Stimulated activated naive B cell treated with anti-CD40 and anti-IgM and Interleukin-4, amounts not matched to agents 10 μg/mL and 1 μg/mL and 100 μg/mL, for 72 hours (primary cell): ENCODE measurements around the gene CDC123.
A peak's percentile ranks its signal among the peaks of the same experiment; 100 is the strongest.

Source experiments
- ATAC-seq, 2 donors: fragments of 150-1000 bp; cut with Tn5 transposase; replicated peaks; 2 replicates each; pipeline ENCODE4 v1.10.0; 2021; ENCODE audit warnings: moderate library complexity in 1 of 2
- DNase-seq: peaks from one replicate; pipeline ENCODE4 v3.0.0; 2021
- H3K27ac Mint-ChIP-seq: one replicate; pipeline ENCODE4 v1.8.0; 2022; ENCODE audit warnings: mild to moderate bottlenecking, mixed read lengths
- H3K27me3 Mint-ChIP-seq, 2 donors: one replicate each; pipeline ENCODE4 v1.8.0; 2022; ENCODE audit warnings: mixed read lengths in 2 of 2
- H3K36me3 Mint-ChIP-seq, 2 donors: one replicate each; pipeline ENCODE4 v1.8.0; 2022; ENCODE audit warnings: mixed read lengths in 2 of 2, mild to moderate bottlenecking in 1 of 2
- H3K4me1 Mint-ChIP-seq, 2 donors: one replicate each; pipeline ENCODE4 v1.8.0; 2022; ENCODE audit warnings: mixed read lengths in 2 of 2, mild to moderate bottlenecking in 1 of 2
- H3K4me3 Mint-ChIP-seq, 2 donors: one replicate each; pipeline ENCODE4 v1.8.0; 2022; ENCODE audit warnings: mild to moderate bottlenecking in 2 of 2, mixed read lengths in 2 of 2, moderate library complexity in 1 of 2
- H3K9me3 Mint-ChIP-seq, 2 donors: one replicate each; pipeline ENCODE4 v1.8.0; 2022; ENCODE audit warnings: mixed read lengths in 2 of 2, mild to moderate bottlenecking in 1 of 2

The CDC123 gene

DNA sequence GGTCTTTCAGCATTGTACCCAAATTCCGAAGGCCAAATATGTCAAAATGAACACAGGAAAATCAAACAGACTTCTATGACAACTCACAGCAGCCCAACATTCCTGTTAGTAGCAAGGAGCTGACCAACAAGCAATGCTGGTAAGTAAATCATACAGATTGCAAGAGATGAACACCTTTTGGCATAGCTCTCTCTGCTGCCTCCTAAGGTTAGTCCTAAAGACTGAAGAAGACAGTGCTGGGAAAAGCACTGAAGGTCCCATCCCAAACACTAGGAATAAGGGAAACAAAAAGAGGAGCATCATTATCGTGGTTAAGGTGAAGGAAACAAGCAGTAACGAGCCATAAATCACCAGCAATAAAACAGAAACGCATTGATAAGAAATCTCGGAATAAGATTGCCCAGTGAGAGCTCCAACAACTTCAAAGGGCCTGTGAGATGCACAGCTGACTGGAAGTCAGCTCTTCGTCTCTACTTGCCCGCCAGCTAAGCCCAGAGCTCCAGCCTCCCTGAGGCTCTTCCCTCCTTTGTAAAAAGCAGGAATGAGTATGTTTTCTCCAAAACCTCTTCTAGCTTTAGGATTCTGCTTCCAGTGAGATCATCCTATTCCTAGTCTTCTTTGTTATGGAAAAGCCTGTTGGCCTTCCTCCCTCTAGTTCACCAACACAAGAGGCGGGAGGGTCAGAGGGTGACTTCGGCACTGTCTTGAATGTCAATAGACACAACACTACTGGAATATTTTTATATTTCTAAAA, 15.6 kb upstream of the CDC123 start:
- no peak for DNase-seq
- peaks cover 31 to 38% of the 10 kb centered on the region in 2 donors for H3K36me3 Mint-ChIP-seq

DNA sequence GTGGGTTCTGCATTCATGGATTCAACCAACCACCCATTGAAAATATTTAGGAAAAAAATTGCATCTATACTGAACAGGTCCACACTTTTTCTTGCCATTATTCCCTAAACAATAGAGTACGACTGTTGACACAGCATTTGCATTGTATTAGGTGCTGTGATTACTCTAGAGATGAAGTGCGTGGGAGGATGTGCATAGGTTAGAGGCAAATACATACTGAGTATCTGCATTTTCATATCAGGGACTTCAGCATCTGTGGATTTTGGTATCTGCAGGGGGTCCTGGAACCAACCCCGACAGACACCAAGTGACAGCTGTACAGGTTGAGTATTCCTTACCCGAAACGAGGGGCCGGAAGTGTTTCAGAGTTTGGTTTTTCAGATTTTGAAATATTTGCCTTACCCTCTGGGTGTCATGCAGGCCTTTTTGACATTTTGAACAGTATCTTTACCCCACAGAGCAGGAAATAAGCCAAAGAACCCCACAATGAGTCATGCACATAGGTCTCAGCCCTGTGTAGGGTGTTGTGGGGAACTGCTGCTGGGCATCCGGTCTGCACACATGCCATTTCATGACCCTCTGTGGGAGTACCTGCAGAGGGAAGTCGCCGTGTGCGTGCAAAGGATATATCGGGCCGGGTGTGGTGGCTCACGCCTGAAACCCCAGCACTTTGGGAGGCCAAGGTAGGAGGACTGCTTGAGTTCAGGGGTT, 14.8 kb upstream of the CDC123 start:
- Mint-ChIP-seq H3K4me1 (peaks cover 3 to 14% of the 10 kb centered on the region in 2 donors), H3K27ac (no peak overlapping the region), H3K36me3 (peaks cover 34 to 45% of the 10 kb centered on the region in 2 donors), H3K4me3 (no peak overlapping the region), H3K27me3 (no peaks in the 10 kb centered on the region), H3K9me3 (no peaks in the 10 kb centered on the region)
- DNase-seq (peak; percentile 23), ATAC-seq (peak; percentile 98 to 99)

More for the DNA sequence above, 15.6 kb upstream of the CDC123 start:
- Mint-ChIP-seq H3K4me1 (peaks cover 3 to 14% of the 10 kb centered on the region in 2 donors), H3K4me3 (no peak overlapping the region), H3K27me3 (no peaks in the 10 kb centered on the region), H3K9me3 (no peaks in the 10 kb centered on the region), H3K27ac (no peak overlapping the region)
- no peak for ATAC-seq

DNA sequence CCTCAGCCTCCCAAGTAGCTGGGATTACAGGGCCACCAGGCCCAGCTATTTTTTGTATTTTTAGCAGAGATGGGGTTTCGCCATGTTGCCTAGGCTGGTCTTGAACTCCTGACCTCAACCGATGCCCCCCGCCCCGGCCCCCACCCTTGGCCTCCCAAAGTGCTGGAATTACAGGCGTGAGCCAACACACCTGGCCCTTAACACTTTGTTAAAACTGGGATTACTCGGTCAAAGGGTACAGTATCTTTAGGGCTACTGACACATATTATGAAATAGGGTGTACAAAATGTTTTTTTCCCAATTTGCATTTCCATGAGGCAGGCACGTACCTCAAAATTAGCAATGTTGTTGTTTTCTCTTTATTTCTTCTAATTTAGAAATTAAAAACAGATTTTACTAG, 11.8 kb upstream of the CDC123 start:
- DNase-seq (no peak), ATAC-seq (no peak)
- H3K4me3 Mint-ChIP-seq, result no peak overlapping the region
- peaks cover 38 to 51% of the 10 kb centered on the region in 2 donors for H3K36me3 Mint-ChIP-seq
- H3K9me3 Mint-ChIP-seq, result no peaks in the 10 kb centered on the region
- no peak overlapping the region for H3K27ac Mint-ChIP-seq
- H3K27me3 Mint-ChIP-seq, result no peaks in the 10 kb centered on the region
- H3K4me1 Mint-ChIP-seq, result peaks cover 7 to 23% of the 10 kb centered on the region in 2 donors

DNA sequence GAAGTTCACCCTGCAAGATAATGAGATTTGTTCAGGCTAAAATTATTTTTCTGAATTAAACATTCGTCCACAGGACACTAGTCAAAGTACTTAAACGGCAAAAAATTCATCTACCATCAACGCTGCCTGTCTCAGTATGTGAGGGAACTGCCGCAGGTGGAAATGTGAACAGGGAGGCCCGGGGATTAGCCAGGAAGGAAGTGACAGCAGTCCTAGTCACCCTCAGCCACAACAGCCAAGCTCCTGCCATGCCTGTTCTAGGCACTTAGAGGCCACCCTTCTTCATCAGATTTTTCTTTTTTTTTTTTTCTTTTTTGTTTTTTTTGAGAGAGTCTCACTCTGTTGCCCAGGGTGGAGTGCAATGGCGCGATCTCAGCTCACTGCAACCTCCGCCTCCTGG, 9.7 kb upstream of the CDC123 start:
- DNase-seq, result no peak
- ATAC-seq, result no peak
- Mint-ChIP-seq H3K27me3 (no peaks in the 10 kb centered on the region), H3K36me3 (peaks cover 39 to 48% of the 10 kb centered on the region in 2 donors), H3K27ac (no peak overlapping the region), H3K9me3 (no peaks in the 10 kb centered on the region), H3K4me1 (peaks cover 5 to 15% of the 10 kb centered on the region in 2 donors), H3K4me3 (no peak overlapping the region)

DNA sequence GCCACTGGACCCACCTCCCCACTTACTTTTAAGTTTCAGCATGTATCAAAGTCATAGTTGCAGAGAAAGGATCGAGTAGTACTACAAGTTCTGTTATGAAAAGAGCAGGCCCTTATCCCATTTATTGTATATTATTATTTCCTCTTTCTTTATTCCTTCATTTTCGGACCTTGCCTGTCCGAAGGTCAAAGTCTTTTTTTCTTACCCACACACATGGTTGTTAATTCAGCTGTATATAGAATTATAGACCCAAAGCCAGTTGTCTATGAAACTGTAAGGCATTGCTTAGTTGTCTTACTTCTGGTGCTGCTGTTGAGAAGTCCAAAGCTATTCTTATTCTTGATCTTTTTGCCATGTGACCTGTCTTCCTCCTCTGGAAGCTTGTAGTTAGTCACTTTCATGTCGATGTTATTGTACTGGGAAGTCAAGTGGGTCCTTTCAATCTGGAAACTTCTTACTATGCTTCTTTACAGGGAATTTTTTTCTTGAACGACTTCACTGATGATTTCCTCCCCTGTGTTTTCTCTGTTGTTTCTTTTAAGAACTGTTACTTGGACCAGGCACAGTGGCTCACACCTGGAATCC, 8.6 kb upstream of the CDC123 start:
- Mint-ChIP-seq H3K9me3 (no peaks in the 10 kb centered on the region), H3K27ac (no peak overlapping the region), H3K4me1 (peaks cover 7 to 14% of the 10 kb centered on the region in 2 donors), H3K36me3 (peaks cover 38 to 48% of the 10 kb centered on the region in 2 donors), H3K27me3 (no peaks in the 10 kb centered on the region), H3K4me3 (no peak overlapping the region)
- no peak for DNase-seq
- ATAC-seq, result no peak

DNA sequence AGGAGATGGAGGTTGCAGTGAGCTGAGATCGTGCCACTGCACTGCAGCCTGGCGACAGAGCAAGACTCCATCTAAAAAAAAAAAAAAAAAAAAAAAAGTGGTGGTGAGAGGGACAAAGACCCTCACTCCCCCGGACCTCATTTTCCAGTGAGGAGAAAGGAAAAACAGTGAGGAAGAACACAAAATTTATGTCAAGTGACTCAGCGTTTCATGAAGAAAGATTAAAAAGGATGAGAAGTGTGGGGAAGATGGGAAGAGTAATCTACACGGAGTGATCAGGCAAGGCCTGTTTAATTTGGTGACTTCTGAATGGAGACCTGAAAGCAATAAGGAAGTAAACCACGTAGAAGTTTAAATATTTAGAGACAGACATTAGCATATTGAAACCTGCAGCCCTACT, 7.3 kb upstream of the CDC123 start:
- Mint-ChIP-seq H3K9me3 (no peaks in the 10 kb centered on the region), H3K4me1 (peaks cover 10 to 14% of the 10 kb centered on the region in 2 donors), H3K36me3 (peaks cover 35 to 49% of the 10 kb centered on the region in 2 donors), H3K27me3 (no peaks in the 10 kb centered on the region), H3K4me3 (no peak overlapping the region), H3K27ac (no peak overlapping the region)
- ATAC-seq, result no peak
- no peak for DNase-seq

DNA sequence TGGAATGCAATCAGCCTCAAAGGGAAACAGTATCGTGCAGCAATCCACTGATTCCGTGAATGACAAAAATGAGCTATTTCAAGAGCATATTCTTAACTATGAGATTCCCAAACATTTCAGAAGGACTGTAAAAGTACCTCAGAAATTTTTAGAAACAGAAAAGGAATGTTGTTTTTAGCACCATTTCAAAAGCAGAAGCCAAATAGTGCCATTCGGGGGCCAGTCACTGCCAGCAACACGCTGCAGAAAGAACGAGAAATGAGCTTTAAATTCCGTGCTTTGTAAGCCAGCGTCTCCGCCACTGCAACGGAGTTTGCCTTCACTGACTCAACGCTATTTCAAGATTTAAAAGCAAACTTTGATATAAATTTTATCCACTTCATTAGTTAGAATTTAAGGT, 6.6 kb upstream of the CDC123 start:
- H3K4me1 Mint-ChIP-seq, result peaks cover 14 to 20% of the 10 kb centered on the region in 2 donors

DNA sequence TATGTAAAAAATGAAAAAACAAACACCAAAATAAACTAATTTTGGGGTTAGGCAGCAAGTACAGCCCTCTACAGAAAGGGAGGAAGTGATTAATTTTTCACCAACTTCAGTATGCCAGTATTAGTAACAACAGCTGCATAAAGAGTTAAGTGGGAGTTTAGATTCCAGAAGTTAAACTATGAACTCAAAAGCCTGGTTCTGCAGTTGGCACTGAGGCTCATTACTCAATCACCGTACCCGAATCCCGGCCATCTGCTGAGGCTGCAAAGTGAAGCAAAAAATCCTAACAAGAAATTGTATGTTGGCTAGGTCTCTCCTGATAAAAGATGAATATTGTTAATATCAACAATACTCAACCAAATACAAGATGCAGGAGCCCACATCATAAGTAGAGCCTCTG, 4.3 kb upstream of the CDC123 start:
- H3K27me3 Mint-ChIP-seq, result no peaks in the 10 kb centered on the region
- H3K4me1 Mint-ChIP-seq, result peaks cover 22 to 36% of the 10 kb centered on the region in 2 donors
- H3K27ac Mint-ChIP-seq, result no peak overlapping the region
- no peak for DNase-seq
- H3K9me3 Mint-ChIP-seq, result no peaks in the 10 kb centered on the region
- no peak overlapping the region for H3K4me3 Mint-ChIP-seq
- no peak for ATAC-seq
- H3K36me3 Mint-ChIP-seq, result peaks cover 34 to 45% of the 10 kb centered on the region in 2 donors

More for the DNA sequence above, 6.6 kb upstream of the CDC123 start:
- Mint-ChIP-seq H3K4me3 (no peak overlapping the region), H3K27ac (no peak overlapping the region), H3K9me3 (no peaks in the 10 kb centered on the region), H3K36me3 (peaks cover 37 to 52% of the 10 kb centered on the region in 2 donors), H3K27me3 (no peaks in the 10 kb centered on the region)
- ATAC-seq (no peak), DNase-seq (no peak)

DNA sequence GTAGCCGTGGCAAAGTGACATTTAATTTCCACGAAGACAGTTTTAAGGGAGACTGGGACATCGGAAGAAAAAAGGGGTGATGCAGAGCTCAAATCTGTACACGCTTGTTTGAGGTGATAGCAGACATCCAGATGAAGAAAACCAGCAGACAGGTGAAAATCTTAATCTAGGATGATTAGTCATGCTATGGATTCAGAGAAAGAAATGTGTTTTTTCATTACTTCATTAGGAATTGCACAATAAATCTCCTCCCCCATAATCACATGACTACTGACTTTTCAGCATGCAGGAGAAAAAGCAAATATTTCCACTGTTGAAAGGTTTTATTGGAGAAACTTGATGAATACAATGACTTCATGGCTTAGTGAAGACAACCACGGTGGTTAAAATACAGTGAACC, 2.8 kb upstream of the CDC123 start:
- Mint-ChIP-seq H3K4me1 (peaks cover 18 to 33% of the 10 kb centered on the region in 2 donors), H3K36me3 (peaks cover 21 to 32% of the 10 kb centered on the region in 2 donors), H3K27me3 (no peaks in the 10 kb centered on the region), H3K27ac (peak overlapping the region; percentile 2), H3K9me3 (no peaks in the 10 kb centered on the region), H3K4me3 (no peak overlapping the region)
- DNase-seq, result no peak
- ATAC-seq, result no peak

DNA sequence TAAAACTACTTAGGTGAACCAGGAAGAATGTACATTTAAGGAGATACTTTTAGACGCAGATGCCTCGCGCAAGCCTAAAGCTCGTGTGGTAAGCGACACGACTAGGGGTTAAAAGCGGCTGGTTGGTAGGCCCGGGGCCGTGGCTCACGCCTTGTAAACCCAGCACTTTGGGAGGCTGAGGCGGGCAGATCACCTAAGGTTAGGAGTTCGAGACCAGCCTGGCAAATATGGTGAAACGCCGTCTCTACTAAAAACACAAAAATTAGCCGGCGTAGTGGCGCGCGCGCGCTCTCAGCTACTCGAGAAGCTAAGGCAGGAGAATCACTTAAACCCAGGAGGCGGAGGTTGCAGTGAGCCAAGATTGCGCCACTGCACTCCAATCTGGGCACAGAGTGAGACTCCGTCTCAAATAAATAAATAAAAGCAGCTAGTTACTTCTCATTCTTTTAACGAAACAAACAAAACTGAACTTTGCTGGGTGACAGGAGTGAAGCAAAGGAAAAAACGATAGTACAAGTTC, 1.2 kb upstream of the CDC123 start:
- H3K36me3 Mint-ChIP-seq, result peaks cover 21 to 40% of the 10 kb centered on the region in 2 donors
- peak in 1 of 2 donors; percentile 13 for ATAC-seq
- peak overlapping the region; percentile 99 for H3K27ac Mint-ChIP-seq
- no peaks in the 10 kb centered on the region for H3K9me3 Mint-ChIP-seq
- H3K27me3 Mint-ChIP-seq, result no peaks in the 10 kb centered on the region
- peak overlapping the region; percentile 97 to 100 for H3K4me3 Mint-ChIP-seq
- H3K4me1 Mint-ChIP-seq, result peaks cover 21 to 45% of the 10 kb centered on the region in 2 donors
- no peak for DNase-seq

DNA sequence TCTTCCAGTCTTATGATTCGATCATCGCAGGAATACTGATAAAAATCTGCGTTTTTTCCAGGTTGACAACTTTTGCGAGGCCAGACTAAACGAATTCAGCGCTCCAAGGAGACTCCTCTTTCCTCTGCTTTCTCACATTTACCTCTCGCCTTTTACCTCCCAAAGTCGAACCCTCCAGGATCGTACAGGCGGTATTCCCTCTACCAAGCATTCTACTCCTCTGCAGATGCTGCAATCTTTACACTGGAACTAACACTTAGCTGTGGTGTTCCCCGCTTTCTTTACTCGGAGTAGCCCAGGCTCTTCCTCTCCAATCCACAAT, 746 bp upstream of the CDC123 start:
- H3K36me3 Mint-ChIP-seq, result peaks cover 18 to 37% of the 10 kb centered on the region in 2 donors
- peak overlapping the region; percentile 97 to 100 for H3K4me3 Mint-ChIP-seq
- DNase-seq (no peak), ATAC-seq (peak; percentile 8 to 14)
- H3K9me3 Mint-ChIP-seq, result no peaks in the 10 kb centered on the region
- H3K27me3 Mint-ChIP-seq, result no peaks in the 10 kb centered on the region
- peak overlapping the region; percentile 99 for H3K27ac Mint-ChIP-seq
- H3K4me1 Mint-ChIP-seq, result peaks cover 21 to 41% of the 10 kb centered on the region in 2 donors

DNA sequence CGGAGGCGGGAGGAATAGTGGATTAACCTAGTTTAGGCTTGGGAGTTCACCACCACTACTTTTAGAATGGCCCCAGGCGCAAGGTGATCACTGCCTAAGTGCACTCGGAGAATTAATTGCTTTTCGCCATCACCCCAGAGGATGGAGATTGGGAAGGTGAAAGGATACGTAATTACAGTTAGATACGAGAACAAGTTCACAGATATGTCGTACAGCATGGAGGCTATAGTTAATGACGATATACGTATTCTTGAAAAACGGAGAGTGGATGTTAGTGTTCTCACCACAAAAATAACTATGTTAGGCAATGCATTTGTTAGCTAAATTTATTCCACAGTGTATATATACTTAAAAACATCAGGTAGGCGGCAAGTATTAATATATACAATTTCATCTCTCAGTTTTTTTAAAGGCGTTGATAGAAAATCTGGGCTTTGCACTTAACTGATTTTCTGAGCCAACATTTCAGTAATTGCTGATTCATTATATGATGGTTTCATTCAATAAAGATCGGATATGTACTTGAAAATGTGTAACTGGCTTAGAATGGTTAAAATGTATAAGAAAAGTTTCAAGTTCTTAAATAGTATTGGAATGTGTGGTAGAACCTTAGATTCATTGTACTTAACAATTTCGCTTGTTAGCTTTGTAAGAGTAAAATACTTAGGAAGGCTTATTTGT, 683 bp downstream of the CDC123 start:
- H3K4me3 Mint-ChIP-seq, result peak overlapping the region; percentile 97 to 100
- H3K9me3 Mint-ChIP-seq, result no peaks in the 10 kb centered on the region
- H3K27ac Mint-ChIP-seq, result peak overlapping the region; percentile 99
- H3K27me3 Mint-ChIP-seq, result no peaks in the 10 kb centered on the region
- DNase-seq, result no peak
- H3K4me1 Mint-ChIP-seq, result peaks cover 27 to 49% of the 10 kb centered on the region in 2 donors
- H3K36me3 Mint-ChIP-seq, result peaks cover 23 to 40% of the 10 kb centered on the region in 2 donors
- ATAC-seq, result no peak

DNA sequence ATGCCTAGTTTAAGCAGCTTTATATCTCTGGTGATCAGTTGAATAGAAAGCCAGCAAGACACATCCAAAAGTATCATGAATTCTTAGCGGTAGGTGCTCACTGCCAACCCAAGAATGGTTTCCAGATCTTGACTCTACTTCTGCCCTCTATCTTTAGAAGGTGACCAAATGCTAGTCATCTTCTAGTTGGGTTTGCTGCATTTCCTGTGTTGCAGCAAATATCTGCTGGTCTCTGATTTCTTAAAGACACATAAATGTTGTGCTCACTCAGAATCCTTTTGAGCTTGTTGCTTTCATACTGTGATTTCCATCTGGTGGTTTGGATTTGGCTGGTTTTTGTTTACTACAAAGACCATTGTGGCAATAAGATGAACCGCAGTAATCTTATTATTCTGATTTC, 2.2 kb downstream of the CDC123 start:
- no peaks in the 10 kb centered on the region for H3K27me3 Mint-ChIP-seq
- H3K4me3 Mint-ChIP-seq, result no peak overlapping the region
- ATAC-seq (no peak), DNase-seq (no peak)
- H3K9me3 Mint-ChIP-seq, result no peaks in the 10 kb centered on the region
- H3K4me1 Mint-ChIP-seq, result peaks cover 23 to 59% of the 10 kb centered on the region in 2 donors
- H3K36me3 Mint-ChIP-seq, result peaks cover 28 to 35% of the 10 kb centered on the region in 2 donors
- no peak overlapping the region for H3K27ac Mint-ChIP-seq

DNA sequence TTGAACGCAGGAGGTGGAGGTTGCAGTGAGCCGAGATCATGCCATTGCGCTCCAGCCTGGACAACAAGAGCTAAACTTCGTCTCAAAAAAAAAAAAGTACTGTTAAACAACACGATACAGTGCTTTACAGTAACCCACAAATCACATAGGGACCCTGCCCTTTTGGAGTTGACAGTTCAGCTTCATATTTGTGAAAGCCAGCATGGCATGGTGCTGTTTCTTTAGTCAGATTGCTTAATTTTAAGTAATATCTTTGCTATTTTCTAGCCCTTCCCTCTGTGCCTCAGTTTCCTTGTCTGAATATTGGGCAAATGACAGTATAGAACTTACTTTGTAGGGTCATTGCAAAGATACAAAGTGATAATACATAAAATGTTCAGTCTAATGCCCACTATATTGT, 4.9 kb downstream of the CDC123 start:
- no peak for DNase-seq
- H3K9me3 Mint-ChIP-seq, result no peaks in the 10 kb centered on the region
- H3K4me3 Mint-ChIP-seq, result no peak overlapping the region
- ATAC-seq, result no peak
- H3K4me1 Mint-ChIP-seq, result peaks cover 19 to 56% of the 10 kb centered on the region in 2 donors
- H3K36me3 Mint-ChIP-seq, result peaks cover 25 to 42% of the 10 kb centered on the region in 2 donors
- peak overlapping the region; percentile 25 for H3K27ac Mint-ChIP-seq
- H3K27me3 Mint-ChIP-seq, result no peaks in the 10 kb centered on the region
